ENCODE measurements around the gene KLHL8. TPM values are rescaled to one million over a fixed set of nuclear protein-coding genes. Genes with fewer than 3 reads are reported as not detected.

KLHL8 gene
- total RNA-seq, 2 experiments from 2014 or later: 6.3 to 7.0 TPM

GRCh38 chr4:87251106-87251505 is 30.7 kb upstream of the KLHL8 start:
- Mint-ChIP-seq H3K27me3 (peaks cover 4% of the 10 kb centered on the region), H3K4me1 (ENCODE audit: low read depth) (no peaks in the 10 kb centered on the region), H3K4me3 (no peak overlapping the region), H3K36me3 (ENCODE audit: low read depth) (no peaks in the 10 kb centered on the region), H3K9me3 (peaks cover 5% of the 10 kb centered on the region), H3K27ac (no peak overlapping the region)
- intact Hi-C loops (cut with DNase I, micrococcal nuclease): no loop called here
- no peaks in the 10 kb centered on the region for H3K27me3 ChIP-seq (ENCODE audit: control insufficient read depth in 1 of 2, insufficient read depth in 2 of 2, low read length in 2 of 2)
- DNase-seq (no peak), ATAC-seq (ENCODE audit: poor library complexity) (no peak)
- CTCF ChIA-PET: no interaction called here
- H3K9me3 ChIP-seq (ENCODE audit: control insufficient read depth in 1 of 2, insufficient read depth in 1 of 2, low read length in 2 of 2): peaks cover 0 to under 1% of the 10 kb centered on the region in 2 experiments
- POLR2A ChIA-PET: interaction anchor here (0.9 kb wide), 1 partner anchor 31 kb away, joined by 3 read pairs; no protein-coding TSS in a partner anchor
- no peak overlapping the region for H3K4me3 ChIP-seq (ENCODE audit: low read length)
- H3K27ac ChIP-seq (ENCODE audit: low read depth in 1 of 2, low read length in 2 of 2): no peak overlapping the region
- H3K4me1 ChIP-seq (ENCODE audit: insufficient read depth, low read length): no peaks in the 10 kb centered on the region
- TF ChIP-seq, protein P1, sequence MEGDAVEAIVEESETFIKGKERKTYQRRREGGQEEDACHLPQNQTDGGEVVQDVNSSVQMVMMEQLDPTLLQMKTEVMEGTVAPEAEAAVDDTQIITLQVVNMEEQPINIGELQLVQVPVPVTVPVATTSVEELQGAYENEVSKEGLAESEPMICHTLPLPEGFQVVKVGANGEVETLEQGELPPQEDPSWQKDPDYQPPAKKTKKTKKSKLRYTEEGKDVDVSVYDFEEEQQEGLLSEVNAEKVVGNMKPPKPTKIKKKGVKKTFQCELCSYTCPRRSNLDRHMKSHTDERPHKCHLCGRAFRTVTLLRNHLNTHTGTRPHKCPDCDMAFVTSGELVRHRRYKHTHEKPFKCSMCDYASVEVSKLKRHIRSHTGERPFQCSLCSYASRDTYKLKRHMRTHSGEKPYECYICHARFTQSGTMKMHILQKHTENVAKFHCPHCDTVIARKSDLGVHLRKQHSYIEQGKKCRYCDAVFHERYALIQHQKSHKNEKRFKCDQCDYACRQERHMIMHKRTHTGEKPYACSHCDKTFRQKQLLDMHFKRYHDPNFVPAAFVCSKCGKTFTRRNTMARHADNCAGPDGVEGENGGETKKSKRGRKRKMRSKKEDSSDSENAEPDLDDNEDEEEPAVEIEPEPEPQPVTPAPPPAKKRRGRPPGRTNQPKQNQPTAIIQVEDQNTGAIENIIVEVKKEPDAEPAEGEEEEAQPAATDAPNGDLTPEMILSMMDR (IDR thresholded peaks at IDR 0.05): no peak
- H3K36me3 ChIP-seq (ENCODE audit: insufficient read depth, low read length): no peaks in the 10 kb centered on the region

- no peaks in the 10 kb centered on the region for H3K27me3 ChIP-seq (ENCODE audit: control insufficient read depth in 1 of 2, insufficient read depth in 2 of 2, low read length in 2 of 2)
- no peaks in the 10 kb centered on the region for H3K36me3 ChIP-seq (ENCODE audit: insufficient read depth, low read length)
- no peak overlapping the region for H3K27ac Mint-ChIP-seq
- POLR2A ChIA-PET: interaction anchor here (0.9 kb wide), 1 partner anchor 30 kb away, joined by 3 read pairs; no protein-coding TSS in a partner anchor
- H3K9me3 Mint-ChIP-seq: no peaks in the 10 kb centered on the region
- peaks cover 4% of the 10 kb centered on the region for H3K27me3 Mint-ChIP-seq
- no peaks in the 10 kb centered on the region for H3K9me3 ChIP-seq (ENCODE audit: control insufficient read depth in 1 of 2, insufficient read depth in 1 of 2, low read length in 2 of 2)
- no peak overlapping the region for H3K27ac ChIP-seq (ENCODE audit: low read depth in 1 of 2, low read length in 2 of 2)
- ATAC-seq (ENCODE audit: poor library complexity): no peak
- intact Hi-C loops (cut with DNase I, micrococcal nuclease): no loop called here
- H3K4me3 ChIP-seq (ENCODE audit: low read length): no peak overlapping the region
- no peak overlapping the region for H3K4me3 Mint-ChIP-seq
- TF ChIP-seq, protein P1 (IDR thresholded peaks at IDR 0.05): no peak
- no peaks in the 10 kb centered on the region for H3K36me3 Mint-ChIP-seq (ENCODE audit: low read depth)
- no peak for DNase-seq
- CTCF ChIA-PET: no interaction called here
- no peaks in the 10 kb centered on the region for H3K4me1 ChIP-seq (ENCODE audit: insufficient read depth, low read length)
- H3K4me1 Mint-ChIP-seq (ENCODE audit: low read depth): no peaks in the 10 kb centered on the region
Observed at GRCh38 chr4:87250294-87250693, 29.9 kb upstream of the KLHL8 start.

DNA sequence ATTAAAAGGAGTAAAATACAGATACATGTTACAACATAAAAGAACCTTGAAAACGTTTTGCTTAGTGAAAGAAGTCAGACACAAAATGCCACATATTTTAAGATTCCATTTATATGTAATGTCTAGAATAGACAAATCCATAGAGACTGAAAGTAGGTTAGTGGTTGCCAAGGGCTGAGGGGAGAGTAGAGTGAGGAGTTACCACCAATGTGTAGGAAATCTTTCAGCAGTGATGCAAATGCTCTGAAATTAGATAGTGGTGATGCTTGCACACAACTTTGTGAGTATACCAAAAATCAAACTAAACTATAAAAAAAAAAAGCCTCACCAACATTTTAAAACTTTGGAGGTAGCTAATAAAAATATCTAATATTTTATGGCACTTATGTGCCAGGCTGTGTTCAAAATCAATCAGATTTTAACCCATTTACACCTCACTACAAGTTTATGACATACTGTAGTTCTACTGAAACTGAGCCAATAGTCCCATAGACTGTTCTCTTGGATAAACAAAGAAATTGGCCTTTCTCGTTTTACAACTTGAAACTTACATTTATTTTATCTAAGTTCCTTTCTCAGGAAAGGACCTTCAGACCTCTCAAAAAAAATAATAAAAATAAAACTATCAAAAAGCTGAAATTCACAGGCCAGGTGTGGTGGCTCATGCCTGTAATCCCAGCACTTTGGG is 29.1 kb upstream of the KLHL8 start:
- ATAC-seq (ENCODE audit: poor library complexity): no peak
- POLR2A ChIA-PET: interaction anchor here (0.6 kb wide), 1 partner anchor 17 kb away, joined by 3 read pairs; no protein-coding TSS in a partner anchor
- Mint-ChIP-seq H3K36me3 (ENCODE audit: low read depth) (no peaks in the 10 kb centered on the region), H3K27me3 (peaks cover 9% of the 10 kb centered on the region), H3K4me1 (ENCODE audit: low read depth) (no peaks in the 10 kb centered on the region), H3K27ac (no peak overlapping the region), H3K4me3 (no peak overlapping the region), H3K9me3 (peaks cover 1% of the 10 kb centered on the region)
- no peak for DNase-seq
- Histone ChIP-seq H3K4me1 (ENCODE audit: insufficient read depth, low read length) (no peaks in the 10 kb centered on the region), H3K27me3 (ENCODE audit: control insufficient read depth in 1 of 2, insufficient read depth in 2 of 2, low read length in 2 of 2) (no peaks in the 10 kb centered on the region), H3K36me3 (ENCODE audit: insufficient read depth, low read length) (no peaks in the 10 kb centered on the region), H3K4me3 (ENCODE audit: low read length) (no peak overlapping the region), H3K9me3 (ENCODE audit: control insufficient read depth in 1 of 2, insufficient read depth in 1 of 2, low read length in 2 of 2) (no peaks in the 10 kb centered on the region), H3K27ac (ENCODE audit: low read depth in 1 of 2, low read length in 2 of 2) (no peak overlapping the region)
- TF ChIP-seq, protein P1 (IDR thresholded peaks at IDR 0.05): no peak
- intact Hi-C loops (cut with DNase I, micrococcal nuclease): no loop called here
- CTCF ChIA-PET: no interaction called here
